ENCODE measurements around the gene KRTAP10-7.
"Not testable (repeated sequence)": the region's sequence is repeated elsewhere in the genome, so short reads cannot be mapped to it uniquely, and the experiment has no call there.

KRTAP10-7 gene
- total RNA-seq: 0 reads per million in 4 donors

- DNase-seq: not testable (repeated sequence)
Observed at GRCh38 chr21:44600118-44600978, at the start of gene KRTAP10-7. Gene KRTAP10-7 (plus strand): TSS chr21:44600597. CDS start chr21:44600622, 25 bp downstream.

- no peak for DNase-seq
Observed at GRCh38 chr21:44550807-44551206, 49.6 kb upstream of the KRTAP10-7 start.

- peak in 1 of 5 donors; percentile 4 for DNase-seq
Observed at GRCh38 chr21:44551340-44551961, 48.9 kb upstream of the KRTAP10-7 start, which contains the start of gene KRTAP10-2. Gene KRTAP10-2 (minus strand): TSS chr21:44551505. CDS start chr21:44551458, 47 bp downstream.

GRCh38 chr21:44552136-44552535 is 48.3 kb upstream of the KRTAP10-7 start:
- no peak for DNase-seq

- no peak for DNase-seq
Observed at GRCh38 chr21:44552681-44553080, 47.7 kb upstream of the KRTAP10-7 start.

- DNase-seq: peak in 1 of 5 donors; percentile 3
Observed at GRCh38 chr21:44555200-44555875, 45.1 kb upstream of the KRTAP10-7 start.

GRCh38 chr21:44556879-44557278 is 43.5 kb upstream of the KRTAP10-7 start:
- no peak for DNase-seq

- no peak for DNase-seq
Observed at GRCh38 chr21:44557491-44558328, 42.7 kb upstream of the KRTAP10-7 start.

- DNase-seq: not testable (repeated sequence)
Observed at GRCh38 chr21:44558329-44558675, 42.1 kb upstream of the KRTAP10-7 start.

GRCh38 chr21:44558695-44559094 is 41.7 kb upstream of the KRTAP10-7 start, which contains the start of gene KRTAP10-3:
Gene KRTAP10-3 (minus strand): TSS chr21:44558795. CDS start chr21:44558715, 80 bp downstream.
- no peak for DNase-seq

- no peak for DNase-seq
Observed at GRCh38 chr21:44564099-44564498, 36.3 kb upstream of the KRTAP10-7 start.

- DNase-seq: peak in 1 of 5 donors; percentile 7
Observed at GRCh38 chr21:44564886-44565598, 35.4 kb upstream of the KRTAP10-7 start.

- no peak for DNase-seq
Observed at GRCh38 chr21:44566403-44566802, 34.0 kb upstream of the KRTAP10-7 start.

GRCh38 chr21:44567481-44568171 is 32.8 kb upstream of the KRTAP10-7 start:
- DNase-seq: no peak

- no peak for DNase-seq
Observed at GRCh38 chr21:44568261-44568660, 32.1 kb upstream of the KRTAP10-7 start.

GRCh38 chr21:44568667-44569556 is 31.5 kb upstream of the KRTAP10-7 start:
- peak in 1 of 5 donors; percentile 10 for DNase-seq

GRCh38 chr21:44569861-44570517 is 30.4 kb upstream of the KRTAP10-7 start:
- DNase-seq: no peak

GRCh38 chr21:44571296-44571695 is 29.1 kb upstream of the KRTAP10-7 start:
- DNase-seq: no peak

Measured in T-helper 1 cell (primary cell).